Hematopoietic multipotent progenitor cell (in vitro differentiated cells): ENCODE measurements around the gene TAF1L. TPM values are rescaled to one million over a fixed set of nuclear protein-coding genes. Genes with fewer than 3 reads are reported as not detected.
"Not testable (repeated sequence)": the region's sequence is repeated elsewhere in the genome, so short reads cannot be mapped to it uniquely, and the experiment has no call there.

Experiments
- DNase-seq, 3 donors: peaks; one replicate each; pipeline ENCODE4 v3.0.0-alpha.2; 2011 to 2015; ENCODE audit warnings: low read depth in 2 of 3, low spot score in 2 of 3
- total RNA-seq: library from RNA; depleted of rRNA; stranded (reverse); fragments of >200 nt; gene quantifications from one replicate; pipeline ENCODE4 v1.2.3, GENCODE V29; 2012

Gene TAF1L, protein sequence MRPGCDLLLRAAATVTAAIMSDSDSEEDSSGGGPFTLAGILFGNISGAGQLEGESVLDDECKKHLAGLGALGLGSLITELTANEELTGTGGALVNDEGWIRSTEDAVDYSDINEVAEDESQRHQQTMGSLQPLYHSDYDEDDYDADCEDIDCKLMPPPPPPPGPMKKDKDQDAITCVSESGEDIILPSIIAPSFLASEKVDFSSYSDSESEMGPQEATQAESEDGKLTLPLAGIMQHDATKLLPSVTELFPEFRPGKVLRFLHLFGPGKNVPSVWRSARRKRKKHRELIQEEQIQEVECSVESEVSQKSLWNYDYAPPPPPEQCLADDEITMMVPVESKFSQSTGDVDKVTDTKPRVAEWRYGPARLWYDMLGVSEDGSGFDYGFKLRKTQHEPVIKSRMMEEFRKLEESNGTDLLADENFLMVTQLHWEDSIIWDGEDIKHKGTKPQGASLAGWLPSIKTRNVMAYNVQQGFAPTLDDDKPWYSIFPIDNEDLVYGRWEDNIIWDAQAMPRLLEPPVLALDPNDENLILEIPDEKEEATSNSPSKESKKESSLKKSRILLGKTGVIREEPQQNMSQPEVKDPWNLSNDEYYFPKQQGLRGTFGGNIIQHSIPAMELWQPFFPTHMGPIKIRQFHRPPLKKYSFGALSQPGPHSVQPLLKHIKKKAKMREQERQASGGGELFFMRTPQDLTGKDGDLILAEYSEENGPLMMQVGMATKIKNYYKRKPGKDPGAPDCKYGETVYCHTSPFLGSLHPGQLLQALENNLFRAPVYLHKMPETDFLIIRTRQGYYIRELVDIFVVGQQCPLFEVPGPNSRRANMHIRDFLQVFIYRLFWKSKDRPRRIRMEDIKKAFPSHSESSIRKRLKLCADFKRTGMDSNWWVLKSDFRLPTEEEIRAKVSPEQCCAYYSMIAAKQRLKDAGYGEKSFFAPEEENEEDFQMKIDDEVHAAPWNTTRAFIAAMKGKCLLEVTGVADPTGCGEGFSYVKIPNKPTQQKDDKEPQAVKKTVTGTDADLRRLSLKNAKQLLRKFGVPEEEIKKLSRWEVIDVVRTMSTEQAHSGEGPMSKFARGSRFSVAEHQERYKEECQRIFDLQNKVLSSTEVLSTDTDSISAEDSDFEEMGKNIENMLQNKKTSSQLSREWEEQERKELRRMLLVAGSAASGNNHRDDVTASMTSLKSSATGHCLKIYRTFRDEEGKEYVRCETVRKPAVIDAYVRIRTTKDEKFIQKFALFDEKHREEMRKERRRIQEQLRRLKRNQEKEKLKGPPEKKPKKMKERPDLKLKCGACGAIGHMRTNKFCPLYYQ (N-terminal part only)
- total RNA-seq: under 0.01 TPM

DNA sequence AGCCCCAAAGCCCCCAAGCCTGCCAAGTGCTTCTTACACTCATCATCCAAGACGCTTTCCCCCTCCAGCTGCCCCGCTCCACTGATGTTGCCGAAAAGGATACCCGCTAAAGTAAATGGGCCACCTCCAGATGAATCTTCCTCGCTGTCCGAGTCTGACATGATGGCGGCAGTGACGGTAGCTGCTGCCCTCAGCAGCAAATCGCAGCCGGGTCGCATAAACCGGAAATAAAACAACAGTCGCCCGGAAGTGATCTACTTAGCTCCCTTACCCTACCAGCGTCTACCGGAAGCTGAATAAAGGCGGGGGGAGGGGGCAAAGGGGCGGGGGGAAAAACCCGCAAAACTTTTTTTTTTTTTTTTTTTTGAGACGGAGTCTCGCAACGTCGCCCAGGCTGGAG is at the start of gene TAF1L:
TAF1L (minus strand) TSS at position 308 of the 400 bp plus-strand sequence; CDS start at position 218, 90 bp downstream.
- no peak for DNase-seq

DNA sequence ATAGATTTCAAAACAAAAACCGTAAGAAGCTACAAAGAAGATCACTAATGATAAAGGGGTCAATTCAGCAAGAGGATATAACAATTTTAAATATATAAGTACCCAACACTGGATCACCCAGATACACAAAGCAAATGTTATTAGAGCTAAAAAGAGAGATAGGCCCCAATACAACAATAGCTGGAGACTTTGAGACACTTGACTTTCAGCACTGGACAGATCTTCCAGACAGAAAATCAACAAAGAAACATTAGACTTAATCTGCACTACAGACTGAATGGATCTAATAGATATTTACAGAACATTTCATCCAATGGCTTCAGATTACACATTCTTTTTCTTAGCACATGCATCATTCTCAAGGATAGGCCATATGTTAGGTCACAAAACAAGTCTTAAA is 46.3 kb upstream of the TAF1L start:
- no peak for DNase-seq

DNA sequence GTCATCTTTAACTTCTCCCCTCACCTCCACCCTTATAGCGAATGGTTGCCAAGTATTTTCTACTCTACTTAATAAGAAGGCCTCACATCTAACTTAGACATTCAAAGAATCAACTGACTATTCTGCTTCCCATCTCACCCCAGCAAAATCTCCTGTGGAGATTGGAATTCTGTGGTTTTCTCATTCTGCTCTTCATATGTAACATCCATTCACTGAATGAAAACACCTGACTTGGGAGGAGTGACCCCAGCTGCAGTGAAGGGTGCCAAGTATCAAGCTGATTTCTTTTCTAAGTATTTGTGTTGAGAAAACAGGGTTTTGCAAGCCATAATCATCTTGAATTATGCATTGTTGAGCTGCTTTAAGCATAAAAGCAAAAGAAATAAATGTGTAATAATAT is 42.5 kb upstream of the TAF1L start:
- no peak for DNase-seq

DNA sequence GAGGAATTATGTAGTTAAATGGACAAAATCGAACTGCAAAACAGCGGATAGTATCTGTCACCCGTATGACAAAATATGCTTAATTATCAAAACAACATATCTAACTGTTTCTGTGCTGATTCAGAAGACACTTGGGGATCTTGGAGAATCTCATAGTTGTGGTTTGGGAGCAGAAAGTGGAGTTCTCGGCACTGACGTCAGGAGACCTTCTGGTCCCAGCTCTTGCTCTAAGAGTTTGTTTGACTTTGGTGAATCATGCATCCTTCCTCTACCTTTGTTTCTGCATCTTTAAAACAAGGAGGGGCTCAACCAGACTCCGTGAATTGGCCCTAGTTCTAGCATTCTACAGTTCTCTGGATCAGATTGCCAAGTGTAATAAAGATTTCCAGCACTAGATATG is 37.0 kb upstream of the TAF1L start:
- DNase-seq: no peak

DNA sequence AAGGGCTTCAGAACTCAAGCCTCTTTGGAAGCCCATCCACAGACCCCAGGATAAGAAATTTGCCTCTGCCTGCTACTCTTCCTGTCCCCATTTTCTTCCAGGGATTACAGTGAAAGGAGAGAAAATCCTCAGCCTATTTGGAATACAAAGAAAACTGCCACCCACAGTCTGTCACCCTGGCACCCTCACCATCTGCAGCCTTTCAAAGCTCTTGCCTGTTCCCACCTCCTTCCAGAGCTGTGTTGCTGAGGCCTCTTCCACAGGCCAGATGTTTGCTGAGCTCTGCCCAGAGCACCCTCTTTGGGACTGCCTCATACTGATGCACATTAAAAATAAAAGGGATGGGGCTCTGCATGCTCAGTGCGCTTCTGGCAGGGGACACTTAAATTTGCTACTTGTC is 35.9 kb upstream of the TAF1L start:
- no peak for DNase-seq

DNA sequence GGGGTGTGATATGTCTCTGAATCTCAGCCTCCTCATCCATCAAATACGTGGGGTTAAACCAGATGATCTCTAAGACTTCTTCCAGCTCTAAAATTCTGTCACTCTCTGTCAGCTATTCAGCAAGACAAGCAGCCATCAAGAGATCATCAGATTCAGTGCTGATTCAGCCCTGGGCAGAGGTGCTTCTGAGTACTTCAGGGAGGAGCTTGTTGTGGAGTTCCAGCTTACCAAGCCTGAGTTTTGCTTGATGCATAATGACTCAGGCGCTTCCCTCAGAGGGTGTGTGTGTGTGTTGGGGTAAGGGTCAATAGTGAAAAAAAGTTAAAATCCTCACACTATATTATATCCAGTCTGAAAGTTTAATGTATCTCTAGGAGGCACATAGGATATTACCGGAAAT is 29.6 kb upstream of the TAF1L start:
- DNase-seq: no peak

DNA sequence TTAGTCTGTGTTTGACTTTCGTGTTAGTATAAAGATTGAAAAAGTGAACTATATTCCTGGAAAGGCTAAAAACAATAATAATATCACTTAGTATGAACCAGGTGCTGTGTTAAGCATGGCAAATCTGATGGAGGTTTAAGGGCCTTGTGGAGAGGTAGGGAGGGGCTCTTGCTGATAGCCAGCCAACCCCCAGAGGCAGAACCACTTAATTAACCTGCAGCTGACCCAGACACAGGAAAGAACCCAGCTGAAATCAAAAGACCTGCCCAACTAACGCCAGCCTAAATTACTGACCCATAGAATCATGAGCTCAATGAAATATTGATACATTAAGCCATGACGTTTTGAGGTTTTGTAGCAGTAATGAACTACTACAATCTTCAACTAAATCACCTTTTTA is 28.3 kb upstream of the TAF1L start:
- DNase-seq: no peak

DNA sequence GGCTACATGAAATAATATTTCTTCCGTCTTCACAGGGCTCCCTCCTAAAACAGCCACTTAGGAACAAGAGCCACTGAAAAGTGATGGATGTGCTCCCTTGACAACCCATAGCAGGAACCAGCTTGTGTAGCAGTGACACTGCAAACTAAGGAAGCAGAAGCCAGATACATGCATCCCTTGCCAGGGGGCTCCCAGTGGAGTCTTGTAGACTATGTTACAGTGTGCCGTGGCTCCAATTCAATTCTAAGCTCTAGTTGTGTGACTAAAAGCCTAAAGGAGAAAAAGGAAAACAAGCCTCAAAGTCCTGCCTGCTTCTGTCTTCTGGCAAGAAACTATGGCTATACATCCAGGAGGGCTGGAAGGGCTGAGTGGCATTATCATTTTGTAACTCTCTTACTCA is 12.2 kb upstream of the TAF1L start:
- no peak for DNase-seq

DNA sequence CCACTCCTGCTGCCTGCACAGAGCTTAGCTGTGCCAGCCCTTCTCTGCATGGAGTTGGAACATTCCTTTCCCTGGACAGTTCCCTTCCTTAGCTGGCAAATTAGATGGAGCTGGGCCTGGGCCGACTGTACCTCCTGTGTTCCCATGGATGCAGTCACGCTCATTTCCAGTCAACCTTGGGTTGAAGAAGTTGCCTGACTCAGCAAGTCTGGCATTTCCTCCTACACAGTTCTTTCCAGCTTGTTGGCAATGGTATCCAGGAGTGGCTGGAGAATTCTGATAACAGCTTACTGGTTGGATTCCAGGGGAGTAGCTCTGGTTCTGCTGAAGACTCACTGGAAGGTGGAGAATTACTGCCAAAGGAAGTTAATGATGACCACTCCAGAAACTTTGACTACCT is 9.2 kb upstream of the TAF1L start:
- DNase-seq: no peak

DNA sequence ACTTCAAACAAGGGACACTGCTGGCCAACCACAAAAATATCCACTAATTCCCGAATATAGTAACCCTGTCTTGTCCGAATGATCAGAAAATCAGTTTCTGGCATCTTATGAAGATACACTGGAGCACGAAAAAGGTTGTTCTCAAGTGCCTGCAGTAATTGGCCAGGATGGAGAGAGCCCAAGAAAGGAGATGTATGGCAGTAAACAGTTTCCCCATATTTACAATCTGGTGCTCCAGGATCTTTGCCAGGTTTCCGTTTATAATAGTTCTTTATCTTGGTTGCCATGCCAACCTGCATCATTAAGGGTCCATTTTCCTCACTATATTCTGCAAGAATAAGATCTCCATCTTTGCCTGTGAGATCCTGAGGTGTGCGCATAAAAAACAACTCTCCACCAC is 2.3 kb downstream of the TAF1L start:
- DNase-seq: not testable (repeated sequence)

DNA sequence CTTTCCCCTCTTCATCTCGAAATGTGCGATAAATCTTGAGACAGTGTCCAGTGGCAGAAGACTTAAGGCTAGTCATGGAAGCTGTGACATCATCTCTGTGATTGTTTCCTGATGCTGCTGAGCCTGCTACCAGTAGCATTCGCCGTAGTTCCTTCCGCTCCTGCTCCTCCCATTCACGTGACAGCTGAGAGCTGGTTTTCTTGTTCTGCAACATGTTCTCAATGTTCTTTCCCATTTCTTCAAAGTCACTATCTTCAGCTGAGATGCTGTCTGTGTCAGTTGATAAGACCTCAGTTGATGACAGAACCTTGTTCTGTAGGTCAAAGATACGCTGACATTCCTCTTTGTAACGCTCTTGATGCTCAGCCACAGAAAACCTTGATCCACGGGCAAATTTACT is 3.5 kb downstream of the TAF1L start:
- DNase-seq: no peak

DNA sequence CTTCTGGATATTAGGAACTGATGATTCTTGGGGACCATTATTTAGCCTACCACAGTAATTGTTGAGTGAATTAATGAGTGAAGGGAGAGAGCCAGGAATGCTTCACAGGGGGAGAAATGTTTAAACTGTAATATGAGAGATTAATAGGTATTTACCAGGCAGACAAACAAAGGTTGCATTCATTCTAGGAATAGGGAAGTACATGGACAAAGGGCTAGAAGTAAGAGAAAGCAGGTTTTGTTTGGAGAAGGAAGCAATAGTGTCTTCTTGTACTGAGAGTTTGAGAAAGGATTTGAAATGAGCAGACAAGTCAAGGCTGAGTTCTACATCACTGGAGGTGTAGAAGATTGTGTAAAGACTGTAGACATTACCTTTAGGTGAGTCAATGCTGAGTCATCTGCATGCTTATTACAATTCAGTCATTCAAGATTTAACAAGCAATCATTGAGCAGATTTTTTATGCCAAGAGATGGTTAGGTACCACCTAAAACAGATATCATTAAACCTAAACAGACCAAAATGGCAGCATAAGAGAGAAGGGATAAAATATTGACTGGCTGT is 8.0 kb downstream of the TAF1L start:
- no peak for DNase-seq

DNA sequence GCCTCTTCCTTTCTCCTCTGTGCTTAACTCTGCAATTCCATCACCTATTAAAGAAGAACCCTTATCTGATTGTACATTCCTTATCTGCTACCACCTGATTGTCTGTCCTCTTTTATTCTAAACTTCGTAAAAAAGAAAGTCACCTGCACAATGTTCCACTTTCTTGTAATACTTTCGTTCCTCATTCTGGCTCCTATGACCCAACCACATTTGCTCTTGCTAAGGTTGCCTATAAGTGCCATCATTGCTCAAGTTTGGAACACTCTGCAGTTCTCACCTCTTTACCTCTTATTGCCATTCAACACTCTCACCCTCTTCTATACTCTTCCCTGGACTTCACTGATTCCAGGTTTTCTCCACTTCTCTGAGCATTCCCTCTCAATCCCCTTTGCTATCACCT is 10.1 kb downstream of the TAF1L start:
- DNase-seq: no peak

DNA sequence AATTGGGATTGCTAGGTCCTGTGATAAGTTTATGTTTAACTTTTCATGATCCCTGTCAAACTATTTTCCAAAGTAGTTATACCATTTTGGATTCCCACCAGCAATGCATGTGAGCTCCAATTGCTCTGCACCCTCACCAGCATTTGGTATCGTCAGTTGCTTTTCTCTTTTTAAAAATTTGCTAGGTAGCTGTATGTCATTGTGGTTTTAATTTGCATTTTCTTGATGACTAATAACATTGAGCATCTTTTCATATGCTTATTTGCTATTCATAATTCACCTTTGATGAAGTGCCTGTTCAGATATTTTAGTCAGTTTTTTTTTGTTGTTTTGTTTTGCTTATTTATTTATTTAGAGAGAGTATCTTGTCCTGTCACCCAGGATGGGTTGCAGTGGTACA is 12.5 kb downstream of the TAF1L start:
- no peak for DNase-seq

DNA sequence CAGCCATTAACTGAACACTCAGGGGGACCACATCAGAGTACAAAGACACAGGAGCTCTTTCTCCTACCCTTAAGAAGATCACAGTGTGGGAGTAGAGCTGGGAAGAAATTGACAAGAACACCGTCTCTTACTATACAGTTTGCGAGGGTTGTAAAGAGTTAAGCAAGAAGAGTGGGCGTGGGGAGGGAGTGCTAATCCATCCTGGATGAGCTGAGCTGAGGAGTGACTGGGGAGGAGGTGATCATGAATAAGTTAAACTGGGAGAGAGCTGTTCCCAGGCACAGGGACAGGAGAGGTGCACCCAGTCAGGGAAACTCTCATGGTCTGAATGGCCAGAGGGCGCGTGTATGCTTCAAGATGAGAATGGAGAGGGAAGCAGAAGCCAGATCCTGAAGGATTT is 17.2 kb downstream of the TAF1L start:
- no peak for DNase-seq

DNA sequence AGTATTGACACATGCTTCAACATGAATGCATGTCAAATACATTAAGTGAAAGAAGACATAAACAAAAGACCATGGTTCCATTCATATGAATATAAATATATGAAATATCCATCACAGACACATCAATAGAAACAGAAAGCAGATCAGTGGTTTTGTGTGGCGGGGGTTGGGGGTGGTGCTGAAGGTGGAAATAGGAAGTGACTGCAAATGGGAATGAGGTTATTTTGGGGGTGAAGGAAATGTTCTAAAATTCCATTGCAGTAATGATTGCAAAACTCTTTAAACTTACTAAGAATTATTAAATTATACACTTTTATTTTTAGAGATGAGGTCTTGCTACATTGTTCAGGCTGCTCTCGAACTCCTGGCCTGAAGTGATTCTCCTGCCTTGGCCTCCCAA is 28.7 kb downstream of the TAF1L start:
- DNase-seq: no peak

DNA sequence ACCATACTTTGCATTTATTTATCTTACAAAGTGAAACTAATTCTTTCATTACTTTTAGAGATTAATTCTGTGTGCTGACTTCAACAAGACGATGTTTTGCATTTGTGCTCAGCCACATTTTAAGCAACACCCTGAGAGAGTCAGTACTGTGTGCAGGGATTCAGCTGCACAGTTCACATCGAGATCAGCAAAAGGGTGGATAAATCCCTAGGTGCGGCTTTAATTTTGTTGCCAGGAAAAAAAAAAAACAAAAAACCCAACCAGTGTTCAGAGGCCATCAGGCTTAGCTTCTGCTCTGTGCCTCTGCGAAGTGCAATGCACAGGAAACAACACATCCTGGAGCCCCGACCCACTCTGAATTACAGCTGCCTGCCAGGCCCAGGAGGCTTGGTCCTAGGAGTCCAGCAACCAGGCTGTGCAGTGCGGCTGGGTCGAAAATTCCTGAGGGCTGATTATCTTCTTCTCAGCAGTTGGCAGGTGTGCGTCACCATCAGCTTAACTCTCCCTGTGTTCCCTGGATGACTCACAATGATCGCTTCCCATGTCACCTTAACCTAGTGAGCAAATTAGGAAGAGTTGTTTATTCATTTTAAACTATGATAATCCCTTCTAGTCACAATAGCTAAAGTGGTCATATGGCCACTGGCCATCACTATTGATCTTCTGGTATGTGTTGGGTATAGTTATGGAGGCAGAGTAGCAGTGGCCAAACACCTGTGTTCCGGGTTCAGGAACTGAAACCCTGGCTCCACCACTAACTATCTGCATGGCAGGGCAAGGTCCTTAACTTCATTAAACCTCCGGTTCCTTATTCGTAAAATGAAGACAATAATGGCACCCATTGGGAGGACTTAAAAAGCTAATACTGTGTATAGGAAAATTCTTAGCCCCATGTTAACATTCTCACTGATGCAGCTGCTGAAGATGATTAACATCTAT is 31.3 kb downstream of the TAF1L start:
- no peak for DNase-seq

DNA sequence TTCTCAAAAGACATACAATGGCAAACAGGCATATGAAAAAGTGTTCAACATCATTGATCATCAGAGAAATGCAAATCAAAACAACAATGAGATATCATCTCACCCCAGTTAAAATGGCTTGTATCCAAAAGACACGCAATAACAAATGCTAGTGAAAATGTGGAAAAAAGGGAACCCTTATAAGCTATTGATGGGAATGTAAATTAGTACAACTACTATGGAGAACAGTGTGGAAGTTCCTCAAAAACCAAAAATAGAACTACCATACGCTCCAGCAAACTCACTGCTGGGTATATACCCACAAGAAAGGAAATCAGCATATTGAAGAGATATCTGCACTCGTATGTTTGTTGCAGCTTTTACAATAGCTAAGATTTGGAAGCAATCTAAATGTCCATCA is 36.4 kb downstream of the TAF1L start:
- DNase-seq: not testable (repeated sequence)

DNA sequence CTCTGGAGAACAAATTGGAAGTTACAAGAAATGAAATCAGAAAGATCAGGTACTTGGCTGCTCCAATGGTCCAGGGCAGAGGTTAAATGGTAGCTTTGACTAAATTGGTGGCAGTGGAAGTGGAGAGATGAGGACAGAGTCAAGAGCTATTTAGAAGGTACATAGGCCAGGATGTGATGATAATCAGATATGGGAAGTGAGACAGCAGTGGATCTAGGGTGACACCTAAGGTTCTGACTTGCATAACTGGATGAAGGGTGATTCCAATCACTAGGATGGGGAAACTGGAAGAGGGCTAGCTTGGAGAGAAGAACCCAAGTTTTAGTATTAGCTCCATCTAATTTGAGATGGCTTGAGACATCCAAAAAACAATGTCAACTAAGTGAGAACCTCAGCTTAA is 38.5 kb downstream of the TAF1L start:
- DNase-seq: no peak
